ENCODE data around the gene PITPNC1.
"Not testable (repeated sequence)": the region's sequence is repeated elsewhere in the genome, so short reads cannot be mapped to it uniquely, and the experiment has no call there.

Gene PITPNC1

DNA sequence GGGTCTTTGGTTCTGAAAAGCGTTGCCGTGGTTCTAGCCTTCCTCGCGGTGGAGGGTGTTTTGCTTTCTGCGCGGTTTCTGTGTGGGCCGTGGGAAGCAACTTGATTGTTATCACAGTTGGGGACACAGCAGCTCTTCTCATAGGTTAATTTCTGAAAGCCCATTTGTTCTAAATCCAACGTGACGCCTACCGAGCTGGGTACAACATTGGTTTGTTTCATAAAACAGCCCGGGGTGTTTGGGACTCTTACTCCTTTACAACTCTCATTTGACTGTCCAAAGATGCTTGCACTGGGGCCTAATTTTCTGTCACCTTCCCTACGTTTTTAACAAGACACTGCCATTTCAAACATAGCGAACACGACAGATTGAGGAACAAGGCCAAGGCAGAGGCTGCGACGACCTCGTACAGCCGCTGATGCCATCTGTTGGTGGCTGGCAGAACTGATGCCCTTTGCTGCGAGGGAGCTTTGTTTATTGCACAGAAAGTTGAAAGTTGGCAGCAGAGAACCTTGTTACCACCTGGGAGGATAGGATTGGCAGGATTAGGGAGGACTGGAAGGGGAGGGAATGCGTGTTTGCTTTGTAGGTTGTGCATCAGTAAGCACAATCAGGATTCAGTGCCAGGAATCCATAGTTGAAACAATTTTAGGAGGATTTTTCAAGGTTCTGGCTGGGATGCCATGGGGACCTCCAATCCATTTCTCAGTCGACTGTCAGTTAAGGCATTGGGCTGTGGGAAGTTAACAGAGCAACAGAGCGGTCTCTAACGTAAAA is 98.3 kb downstream of the PITPNC1 start:
- no peaks in the 10 kb centered on the region for H3K27me3 ChIP-seq (replicated peaks; ENCODE audit: control insufficient read depth, insufficient read depth, low read length)
- DNase-seq (ENCODE audit: extremely low read depth, insufficient read length), result peak; percentile 68
- peak; percentile 97 for TF ChIP-seq CTCF (IDR thresholded peaks at IDR 0.05; ENCODE audit: insufficient read depth, low read length, poor library complexity, severe bottlenecking)
- H3K36me3 ChIP-seq (ENCODE audit: control insufficient read depth, insufficient read depth, low read length), result no peaks in the 10 kb centered on the region
- H3K4me3 ChIP-seq (replicated peaks; ENCODE audit: low read depth, low read length), result no peak overlapping the region

DNA sequence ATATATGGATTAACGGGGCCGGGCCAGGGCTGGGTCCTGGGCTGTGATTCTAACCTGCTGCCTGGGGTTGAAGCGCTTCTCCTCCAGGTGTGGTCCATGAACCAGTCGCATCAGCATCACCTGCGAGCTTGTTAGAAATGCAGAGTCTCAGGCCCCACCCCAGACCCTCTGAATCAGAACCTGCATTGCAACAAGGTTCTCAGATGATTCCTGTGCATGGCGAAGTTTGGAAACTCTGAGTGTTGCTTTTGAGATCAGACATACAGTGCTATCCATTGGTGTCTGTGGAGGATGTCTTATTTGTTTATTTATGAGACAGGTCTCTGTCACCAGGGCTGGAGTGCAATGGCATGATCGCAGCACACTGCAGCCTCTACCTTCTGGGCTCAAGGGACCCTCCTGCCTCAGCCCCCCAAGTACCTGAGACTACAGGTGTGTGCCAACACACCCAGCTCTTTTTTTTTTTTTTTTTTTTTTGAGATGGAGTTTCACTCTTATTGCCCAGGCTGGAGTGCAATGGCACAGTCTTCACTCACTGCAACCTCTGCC is 99.8 kb downstream of the PITPNC1 start:
- no peak overlapping the region for H3K4me3 ChIP-seq (replicated peaks; ENCODE audit: low read depth, low read length)
- H3K36me3 ChIP-seq (ENCODE audit: control insufficient read depth, insufficient read depth, low read length), result no peaks in the 10 kb centered on the region
- DNase-seq (ENCODE audit: extremely low read depth, insufficient read length), result no peak
- no peak for TF ChIP-seq CTCF (IDR thresholded peaks at IDR 0.05; ENCODE audit: insufficient read depth, low read length, poor library complexity, severe bottlenecking)
- no peaks in the 10 kb centered on the region for H3K27me3 ChIP-seq (replicated peaks; ENCODE audit: control insufficient read depth, insufficient read depth, low read length)

- no peaks in the 10 kb centered on the region for H3K36me3 ChIP-seq (ENCODE audit: control insufficient read depth, insufficient read depth, low read length)
- H3K4me3 ChIP-seq (replicated peaks; ENCODE audit: low read depth, low read length), result no peak overlapping the region
- TF ChIP-seq CTCF (IDR thresholded peaks at IDR 0.05; ENCODE audit: insufficient read depth, low read length, poor library complexity, severe bottlenecking), result no peak
- no peak for DNase-seq (ENCODE audit: extremely low read depth, insufficient read length)
- H3K27me3 ChIP-seq (replicated peaks; ENCODE audit: control insufficient read depth, insufficient read depth, low read length), result no peaks in the 10 kb centered on the region
These were observed 100.6 kb downstream of the PITPNC1 start for GRCh38 chr17:67477687-67478086.

GRCh38 chr17:67478401-67479041 is 101.4 kb downstream of the PITPNC1 start:
- Histone ChIP-seq H3K27me3 (replicated peaks; ENCODE audit: control insufficient read depth, insufficient read depth, low read length) (no peaks in the 10 kb centered on the region), H3K36me3 (ENCODE audit: control insufficient read depth, insufficient read depth, low read length) (no peaks in the 10 kb centered on the region), H3K4me3 (replicated peaks; ENCODE audit: low read depth, low read length) (no peak overlapping the region)
- no peak for DNase-seq (ENCODE audit: extremely low read depth, insufficient read length)
- no peak for TF ChIP-seq CTCF (IDR thresholded peaks at IDR 0.05; ENCODE audit: insufficient read depth, low read length, poor library complexity, severe bottlenecking)

GRCh38 chr17:67479148-67479547 is 102.1 kb downstream of the PITPNC1 start:
- TF ChIP-seq CTCF (IDR thresholded peaks at IDR 0.05; ENCODE audit: insufficient read depth, low read length, poor library complexity, severe bottlenecking), result no peak
- DNase-seq (ENCODE audit: extremely low read depth, insufficient read length), result no peak
- Histone ChIP-seq H3K4me3 (replicated peaks; ENCODE audit: low read depth, low read length) (no peak overlapping the region), H3K27me3 (replicated peaks; ENCODE audit: control insufficient read depth, insufficient read depth, low read length) (no peaks in the 10 kb centered on the region), H3K36me3 (ENCODE audit: control insufficient read depth, insufficient read depth, low read length) (no peaks in the 10 kb centered on the region)

DNA sequence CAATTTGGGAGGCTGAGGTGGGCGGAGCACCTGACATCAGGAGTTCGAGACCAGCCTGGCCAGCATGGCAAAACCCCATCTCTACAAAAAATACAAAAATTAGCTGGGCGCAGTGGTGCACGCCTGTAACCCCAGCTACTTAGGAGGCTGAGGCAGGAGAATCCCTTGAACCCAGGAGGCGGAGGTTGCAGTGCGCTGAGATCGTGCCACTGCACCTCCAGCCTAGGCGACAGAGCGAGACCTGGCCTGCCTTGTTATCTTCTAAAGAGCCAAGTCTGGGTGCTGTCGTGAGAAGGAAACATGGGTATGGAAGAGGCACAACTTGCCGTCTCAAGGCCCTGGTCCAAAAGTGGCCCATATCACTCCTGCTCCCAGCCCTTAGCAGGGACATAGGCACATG is 103.9 kb downstream of the PITPNC1 start:
- H3K36me3 ChIP-seq (ENCODE audit: control insufficient read depth, insufficient read depth, low read length); H3K27me3 ChIP-seq (replicated peaks; ENCODE audit: control insufficient read depth, insufficient read depth, low read length); DNase-seq (ENCODE audit: extremely low read depth, insufficient read length); H3K4me3 ChIP-seq (replicated peaks; ENCODE audit: low read depth, low read length): not testable (repeated sequence)
